Measurements from ENCODE around the gene ARRB1.
"Not testable (repeated sequence)": the region's sequence is repeated elsewhere in the genome, so short reads cannot be mapped to it uniquely, and the experiment has no call there.

ARRB1 gene

GRCh38 chr11:75344186-75344585, 7.3 kb downstream of the ARRB1 start:
- no peak for DNase-seq (ENCODE audit: low read depth in 2 of 2)

DNA sequence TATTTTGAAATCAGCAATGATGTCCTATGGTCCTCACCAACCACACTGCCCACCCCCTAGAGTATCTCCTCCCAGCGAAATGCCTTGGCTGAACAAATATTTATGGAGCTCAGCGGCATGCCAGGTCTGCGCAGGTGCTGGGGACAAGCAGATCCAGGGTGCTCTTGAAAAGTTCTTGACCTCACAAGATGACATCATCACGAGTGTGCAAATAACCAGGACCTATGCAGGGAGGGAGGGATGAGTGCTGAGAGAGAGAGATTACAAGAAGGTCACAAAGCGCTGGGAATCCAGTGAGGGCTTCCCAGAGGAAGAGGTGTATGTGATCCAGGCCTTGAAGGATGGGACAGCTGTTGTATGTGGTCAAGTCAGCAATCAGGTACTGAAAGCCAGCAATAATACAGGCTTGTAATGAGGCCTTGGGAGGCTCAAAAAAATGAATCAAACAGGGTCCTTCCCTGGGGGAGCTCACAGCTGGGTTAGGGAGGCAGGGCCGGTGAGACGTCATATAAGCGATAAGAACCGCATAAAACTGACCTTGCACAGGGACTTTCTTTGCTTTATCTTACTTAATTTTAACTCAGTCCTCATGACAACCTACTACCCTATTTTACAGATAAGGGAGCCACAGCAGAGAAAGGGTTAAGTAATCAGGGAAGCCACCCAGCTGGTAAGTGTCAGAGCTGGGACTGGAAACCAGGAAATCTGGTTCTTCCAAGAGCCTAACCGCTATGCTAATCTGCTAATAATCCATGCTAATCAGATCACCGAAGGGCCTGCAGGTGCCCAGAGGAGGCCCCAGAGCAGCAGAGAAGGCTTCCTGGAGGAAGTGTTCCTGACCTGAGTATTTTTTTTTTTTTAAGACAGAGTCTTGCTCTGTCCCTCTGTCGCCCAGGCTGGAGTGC, 8.2 kb downstream of the ARRB1 start:
- no peak for DNase-seq (ENCODE audit: low read depth in 2 of 2)

DNA sequence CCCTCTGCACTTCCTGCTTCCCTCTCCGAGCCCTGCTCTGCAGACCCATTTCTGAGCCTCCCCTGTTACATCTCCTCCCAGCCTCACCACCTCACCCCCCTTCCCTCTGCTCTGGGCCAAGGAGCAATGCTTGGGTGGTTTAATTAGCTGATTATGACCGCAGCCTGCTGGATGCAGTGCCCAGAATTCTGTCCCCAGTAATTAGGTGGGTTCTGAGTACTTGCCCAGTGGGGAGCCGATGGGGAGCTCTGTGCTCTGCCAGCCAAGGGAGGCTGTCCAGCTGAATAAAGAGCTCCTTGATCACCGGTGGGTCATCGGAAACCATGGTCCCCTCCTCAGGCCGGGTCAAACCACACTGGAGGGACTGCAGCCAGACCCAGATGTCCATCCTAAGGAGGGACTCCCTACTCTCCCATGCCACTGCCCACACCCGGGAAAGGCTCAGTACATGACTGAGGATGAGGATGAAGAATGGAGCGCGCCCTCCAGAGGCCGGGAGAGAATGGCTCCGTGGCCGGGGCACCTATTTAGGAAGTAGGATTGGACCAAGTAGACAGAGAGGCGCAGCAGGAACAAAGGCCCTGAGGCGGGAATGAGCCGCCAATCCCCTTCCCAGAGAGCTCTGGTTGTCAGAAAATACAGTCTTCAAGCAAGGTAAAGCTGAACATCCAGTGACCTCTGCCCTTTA, 9.1 kb downstream of the ARRB1 start:
- DNase-seq (ENCODE audit: low read depth in 2 of 2) = no peak

GRCh38 chr11:75341612-75342011, 9.8 kb downstream of the ARRB1 start:
- no peak for DNase-seq (ENCODE audit: low read depth in 2 of 2)

DNA sequence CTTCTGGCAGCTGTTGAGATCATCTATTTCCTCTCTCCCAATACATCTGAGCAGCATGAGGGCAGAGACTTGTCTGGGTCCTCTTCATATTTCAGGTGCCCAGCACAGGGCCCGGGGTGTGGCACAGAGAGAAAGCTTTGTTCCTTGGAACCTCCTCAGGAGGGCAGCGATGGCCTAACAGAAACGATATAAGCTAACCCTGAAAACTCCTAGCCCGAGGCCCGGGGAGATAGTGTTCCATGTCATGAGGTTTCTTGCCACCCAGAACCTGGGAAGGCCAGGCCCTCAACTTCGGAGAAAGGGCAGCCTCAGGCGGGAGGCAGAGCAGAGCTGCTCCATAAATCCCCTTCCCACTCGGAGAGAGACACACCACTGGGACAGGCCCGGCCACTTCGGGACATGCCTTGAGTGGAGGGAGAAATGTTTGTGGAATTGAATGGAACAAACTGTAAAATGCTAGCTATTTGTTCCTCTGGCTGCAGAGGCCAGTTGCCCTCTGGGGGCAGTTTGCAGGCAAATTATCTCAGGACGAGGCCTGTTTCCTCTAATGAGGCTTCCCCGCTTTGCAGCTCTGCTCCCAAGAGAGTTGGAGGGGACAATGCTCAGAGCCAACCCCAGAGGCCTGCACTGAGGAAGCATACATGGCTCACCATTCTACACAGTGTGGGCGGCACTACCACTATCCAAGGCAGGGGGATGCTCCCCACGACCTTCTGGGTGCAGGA, 11.6 kb downstream of the ARRB1 start:
- no peak for DNase-seq (ENCODE audit: low read depth in 2 of 2)

- no peak for DNase-seq (ENCODE audit: low read depth in 2 of 2)
These were observed 12.8 kb downstream of the ARRB1 start for GRCh38 chr11:75338516-75339208.

GRCh38 chr11:75337195-75337654, 14.2 kb downstream of the ARRB1 start:
- no peak for DNase-seq (ENCODE audit: low read depth in 2 of 2)

GRCh38 chr11:75334976-75335375, 16.5 kb downstream of the ARRB1 start:
- no peak for DNase-seq (ENCODE audit: low read depth in 2 of 2)

GRCh38 chr11:75334402-75334891, 17.0 kb downstream of the ARRB1 start:
- DNase-seq (ENCODE audit: low read depth in 2 of 2) = no peak

DNA sequence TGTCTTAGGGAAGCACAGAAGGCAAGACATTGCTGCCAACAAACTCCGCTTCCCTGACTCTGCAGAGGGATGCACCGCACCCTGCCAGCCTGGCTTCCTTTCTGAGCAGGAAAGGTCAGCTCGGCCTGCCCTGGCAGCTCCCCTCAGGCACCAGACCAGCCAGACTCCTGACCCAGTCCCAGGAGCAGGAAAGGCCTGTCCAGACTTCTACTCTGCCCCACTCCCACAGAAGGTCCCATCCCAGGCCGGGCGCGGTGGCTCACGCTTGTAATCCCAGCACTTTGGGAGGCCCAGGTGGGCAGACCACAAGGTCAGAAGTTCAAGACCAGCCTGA, 17.7 kb downstream of the ARRB1 start:
- DNase-seq (ENCODE audit: low read depth in 2 of 2) = no peak

GRCh38 chr11:75333022-75333806, 18.2 kb downstream of the ARRB1 start:
- no peak for DNase-seq (ENCODE audit: low read depth in 2 of 2)

DNA sequence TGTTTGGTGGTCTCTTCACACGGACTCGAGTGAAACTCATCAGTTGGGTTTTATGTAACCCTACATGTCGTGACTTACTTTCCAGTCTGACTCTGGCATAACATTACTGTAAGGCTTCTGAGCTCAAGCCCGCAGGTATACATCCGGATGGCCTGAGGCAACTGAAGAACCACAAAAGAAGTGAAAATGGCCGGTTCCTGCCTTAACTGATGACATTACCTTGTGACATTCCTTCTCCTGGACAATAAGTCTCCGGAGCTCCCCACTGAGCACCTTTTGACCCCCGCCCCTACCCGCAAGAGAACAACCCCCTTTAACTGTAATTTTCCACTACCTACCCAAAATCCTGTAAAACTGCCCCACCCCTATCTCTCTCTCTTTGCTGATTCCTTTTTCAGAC, 19.7 kb downstream of the ARRB1 start:
- DNase-seq (ENCODE audit: low read depth in 2 of 2) = not testable (repeated sequence)

DNA sequence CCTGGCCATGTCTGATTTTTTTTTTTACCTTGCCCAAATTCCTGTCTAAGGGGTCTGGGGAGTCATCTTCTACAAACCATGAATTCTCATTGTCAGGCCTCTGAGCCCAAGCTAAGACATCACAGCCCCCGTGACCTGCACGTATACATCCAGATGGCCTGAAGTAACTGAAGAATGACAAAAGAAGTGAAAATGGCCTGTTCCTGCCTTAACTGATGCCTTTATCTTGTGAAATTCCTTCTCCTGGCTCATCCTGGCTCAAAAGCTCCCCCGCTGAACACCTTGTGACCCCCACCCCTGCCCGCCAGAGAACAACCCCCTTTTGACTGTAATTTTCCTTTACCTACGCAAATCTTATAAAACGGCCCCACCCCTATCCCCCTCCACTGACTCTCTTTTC, 20.2 kb downstream of the ARRB1 start:
- not testable (repeated sequence) for DNase-seq (ENCODE audit: low read depth in 2 of 2)

GRCh38 chr11:75330886-75331285, 20.6 kb downstream of the ARRB1 start:
- not testable (repeated sequence) for DNase-seq (ENCODE audit: low read depth in 2 of 2)

GRCh38 chr11:75330291-75330690, 21.2 kb downstream of the ARRB1 start:
- no peak for DNase-seq (ENCODE audit: low read depth in 2 of 2)

GRCh38 chr11:75328426-75329277, 22.8 kb downstream of the ARRB1 start:
- peak; percentile 13 to 17 for DNase-seq (ENCODE audit: low read depth in 2 of 2)

DNA sequence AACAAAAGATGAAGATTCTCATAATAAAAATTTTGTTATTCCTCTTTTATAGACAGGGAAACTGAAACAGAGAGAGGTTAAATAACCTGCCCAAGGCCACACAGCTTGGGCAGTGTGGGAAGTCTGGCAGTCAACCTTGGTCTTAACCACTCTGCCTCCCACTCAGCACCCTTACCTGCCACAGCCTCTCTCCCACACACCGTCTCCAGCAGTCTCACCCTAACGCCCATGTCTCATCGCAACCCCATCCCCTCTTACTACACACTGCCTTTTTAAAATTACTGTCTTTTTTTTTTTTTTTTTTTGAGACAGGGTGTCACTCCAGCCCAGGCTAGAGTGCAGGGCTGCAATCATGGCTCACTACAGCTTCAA, 25.0 kb downstream of the ARRB1 start:
- DNase-seq (ENCODE audit: low read depth in 2 of 2) = no peak

DNA sequence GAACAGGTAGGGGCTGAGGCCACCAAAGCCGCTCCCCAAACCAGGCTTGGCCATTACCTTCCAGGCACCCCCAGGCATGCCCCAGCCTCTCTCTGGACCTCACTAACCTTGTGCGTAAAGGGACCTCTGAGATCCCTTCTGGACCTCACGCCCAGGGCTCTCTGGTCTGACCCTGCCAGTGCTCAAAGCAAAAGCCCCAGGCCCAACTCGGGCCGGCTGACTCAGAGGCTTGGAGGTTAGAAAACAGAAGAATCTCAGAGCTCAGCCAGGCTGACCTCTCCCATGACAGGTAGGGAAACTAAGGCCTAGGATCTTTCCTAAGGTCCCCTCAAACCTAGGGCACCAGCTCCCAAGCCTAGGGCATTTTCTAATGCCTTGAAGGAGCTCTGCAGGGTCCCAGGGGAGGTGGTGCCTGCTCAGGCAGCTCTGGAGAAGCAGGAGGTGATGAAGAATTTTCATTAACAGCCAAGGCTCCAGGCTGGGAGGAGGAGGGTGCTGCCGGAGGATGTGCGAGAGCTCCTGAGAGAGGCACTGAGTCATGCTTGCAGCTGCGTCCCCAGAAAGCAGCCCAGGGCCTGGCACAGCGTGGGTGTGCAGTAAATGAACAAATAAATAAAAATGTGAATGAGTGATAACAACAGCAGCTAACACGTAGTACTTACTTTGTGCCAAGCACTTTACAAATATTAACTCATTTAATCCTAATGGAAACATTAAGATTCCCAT, 25.6 kb downstream of the ARRB1 start:
- peak; percentile 42 to 44 for DNase-seq (ENCODE audit: low read depth in 2 of 2)

DNA sequence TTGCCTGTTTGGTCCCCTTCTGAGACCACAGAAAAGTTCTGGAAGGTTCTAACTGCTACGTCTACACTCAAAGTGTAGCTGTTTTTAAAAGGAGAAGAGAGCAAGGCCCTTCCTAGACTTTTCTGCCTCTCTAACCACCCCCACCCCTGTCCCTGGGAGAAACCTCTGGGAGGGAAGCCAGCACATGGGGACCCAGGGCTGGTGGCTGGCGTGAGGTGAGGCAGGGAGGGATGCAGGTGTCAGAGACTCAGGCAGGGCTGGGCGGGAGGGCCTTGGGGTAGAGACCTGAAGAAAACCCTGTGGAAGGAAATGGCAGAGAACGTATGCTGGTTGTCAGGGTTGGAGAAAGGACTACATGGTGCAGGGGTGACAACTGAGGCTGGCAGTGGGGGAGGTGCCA, 26.7 kb downstream of the ARRB1 start:
- no peak for DNase-seq (ENCODE audit: low read depth in 2 of 2)

Data from stimulated activated CD4-positive, alpha-beta T cell treated with anti-CD3 and anti-CD28 coated beads, Interleukin-1b, Interleukin-23, amount 100 ng/mL, for 4 hours (primary cell).